T-cell (primary cell): Measurements from ENCODE around the gene DMXL2. TPM values are rescaled to one million over a fixed set of nuclear protein-coding genes. Genes with fewer than 3 reads are reported as not detected.
"Not testable (repeated sequence)": the region's sequence is repeated elsewhere in the genome, so short reads cannot be mapped to it uniquely, and the experiment has no call there.

Experiments
- ATAC-seq, 4 experiments: fragments of 200-7000 bp in 3 of 4; fragments of 150-1000 bp in 1 of 4; cut with Tn5 transposase; replicated peaks in 1 of 4; 1 replicate in 3 of 4; 2 replicates in 1 of 4; pipeline ENCODE4 v1.10.0; 2021; ENCODE audit warnings: moderate library complexity in 3 of 4, mild to moderate bottlenecking in 2 of 4, moderate number of reproducible peaks in 1 of 4
- CTCF ChIA-PET, 2 donors: fragments of 300-600 bp; sonication (Branson Sonifier 250); formaldehyde crosslinking; loops; one replicate each; lab custom pipeline; 2022; ENCODE audit warnings: antibody characterized with exemption in 2 of 2; lab: Charles Lee
- POLR2A ChIA-PET, 2 donors: fragments of 300-600 bp; sonication (Branson Sonifier 250); formaldehyde crosslinking; loops; one replicate each; lab custom pipeline; 2022; ENCODE audit warnings: antibody characterized with exemption in 2 of 2; lab: Charles Lee
- DNase-seq, 35 experiments: peaks; one replicate each; pipeline versions ENCODE4 v3.0.0 to v3.0.0-alpha.2; 2013 to 2023
- H3K27ac ChIP-seq: one replicate; pipeline ENCODE4 v1.5.1; 2013; ENCODE audit warnings: low read length
- H3K27me3 ChIP-seq, 2 experiments: replicated peaks in 1 of 2; 1 replicate in 1 of 2; 2 replicates in 1 of 2; pipeline versions ENCODE4 v1.6.1 to v1.7.0; 2013; ENCODE audit warnings: low read length in 1 of 2, mixed read lengths in 1 of 2; ENCODE audit not compliant: control insufficient read depth in 2 of 2, insufficient read depth in 2 of 2; ENCODE audit errors: extremely low read depth in 1 of 2
- H3K36me3 ChIP-seq, 2 donors: 1 replicate in 1 of 2; 2 replicates in 1 of 2; pipeline versions ENCODE4 v1.6.1 to v1.7.0; 2013; ENCODE audit warnings: low read length in 1 of 2; ENCODE audit not compliant: control insufficient read depth in 2 of 2, insufficient read depth in 1 of 2; ENCODE audit errors: extremely low read depth in 1 of 2
- H3K4me1 ChIP-seq, 2 experiments: 1 replicate in 1 of 2; 2 replicates in 1 of 2; pipeline versions ENCODE4 v1.6.1 to v1.7.0; 2013; ENCODE audit warnings: low read length in 2 of 2, mixed read lengths in 1 of 2; ENCODE audit not compliant: insufficient read depth in 2 of 2, control insufficient read depth in 1 of 2; ENCODE audit errors: extremely low read depth in 1 of 2
- H3K4me3 ChIP-seq, 2 donors: 1 replicate in 1 of 2; 2 replicates in 1 of 2; pipeline versions ENCODE4 v1.5.1 to v1.7.0; 2013; ENCODE audit warnings: mild to moderate bottlenecking in 2 of 2, low read length in 1 of 2, moderate library complexity in 1 of 2; ENCODE audit not compliant: control insufficient read depth in 1 of 2; ENCODE audit errors: extremely low read depth in 1 of 2
- H3K9me3 ChIP-seq: 2 replicates; pipeline ENCODE4 v1.7.0; 2013
- H3K27ac Mint-ChIP-seq, 2 donors: one replicate each; pipeline ENCODE4 v1.8.0; 2020 to 2021; ENCODE audit warnings: mild to moderate bottlenecking in 2 of 2, mixed read lengths in 2 of 2
- H3K27me3 Mint-ChIP-seq, 2 donors: one replicate each; pipeline ENCODE4 v1.8.0; 2021 to 2022; ENCODE audit warnings: mixed read lengths in 2 of 2
- H3K36me3 Mint-ChIP-seq: one replicate; pipeline ENCODE4 v1.8.0; 2021; ENCODE audit warnings: mixed read lengths
- H3K4me1 Mint-ChIP-seq, 3 donors: one replicate each; pipeline ENCODE4 v1.8.0; 2020 to 2022; ENCODE audit warnings: mixed read lengths in 3 of 3, mild to moderate bottlenecking in 1 of 3
- H3K4me3 Mint-ChIP-seq, 3 donors: one replicate each; pipeline ENCODE4 v1.8.0; 2020 to 2022; ENCODE audit warnings: mild to moderate bottlenecking in 3 of 3, mixed read lengths in 3 of 3, moderate library complexity in 3 of 3
- H3K9me3 Mint-ChIP-seq, 3 donors: one replicate each; pipeline ENCODE4 v1.8.0; 2020 to 2022; ENCODE audit warnings: mixed read lengths in 3 of 3
- WGBS: methylation state at CpG from one replicate; pipeline ENCODE4 v1.1.5; 2013; ENCODE audit warnings: missing lambda C conversion rate; ENCODE audit not compliant: insufficient coverage; 5-methylcytosine and 5-hydroxymethylcytosine counted together
- total RNA-seq, 35 experiments: library from RNA in 6 of 35; stranded (reverse) in 6 of 35; fragments of 120-200 nt in 1 of 35; gene quantifications; one replicate each; pipeline versions ENCODE4 v1.2.1 to v1.2.4 and lab custom pipeline; 2013 to 2026

DMXL2 gene
- total RNA-seq, 5 donors from 2014 or later (not counting 1 experiment from before 2014, with no cell fraction given): 3.2 to 6.1 (median 4.6) TPM

DNA sequence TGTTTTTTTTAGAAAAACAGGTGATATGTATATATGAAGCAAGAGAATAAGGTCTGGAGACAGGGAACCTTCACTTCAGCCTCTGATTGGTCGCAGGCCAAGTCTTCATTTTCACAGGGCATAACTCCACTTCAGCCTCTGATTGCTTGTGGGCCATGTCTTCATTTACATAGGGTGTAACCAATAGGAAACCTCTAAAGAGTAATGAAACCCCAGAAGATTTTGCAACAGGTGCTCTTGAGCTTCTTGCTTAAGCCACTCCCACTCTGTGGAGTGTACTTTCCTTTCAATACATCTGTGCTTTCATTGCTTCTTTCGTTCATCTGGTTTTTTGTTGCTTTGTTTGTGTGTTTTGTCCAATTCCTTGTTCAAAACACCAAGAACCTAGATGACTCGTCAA lies 36.1 kb upstream of the DMXL2 start:
- no peak for DNase-seq
- Histone ChIP-seq H3K4me3 (no peak overlapping the region), H3K27me3 (peaks cover 0 to 3% of the 10 kb centered on the region in 2 experiments), H3K36me3 (no peaks in the 10 kb centered on the region), H3K9me3 (no peaks in the 10 kb centered on the region), H3K27ac (no peak overlapping the region), H3K4me1 (no peaks in the 10 kb centered on the region)
- no peaks in the 10 kb centered on the region for H3K9me3 Mint-ChIP-seq
- no peak overlapping the region for H3K4me3 Mint-ChIP-seq
- no peak for ATAC-seq
- no CpG with 5 or more reads among the region's 3 CpGs for WGBS
- H3K36me3 Mint-ChIP-seq: no peaks in the 10 kb centered on the region
- no peaks in the 10 kb centered on the region for H3K4me1 Mint-ChIP-seq
- ChIA-PET POLR2A (no interaction called here), CTCF (interaction anchor here in 1 of 2 donors (0.9 to 1.4 kb wide), 2 partner anchors 9 to 118 kb away, joined by 3 to 4 read pairs; no protein-coding TSS in a partner anchor)
- no peaks in the 10 kb centered on the region for H3K27me3 Mint-ChIP-seq
- H3K27ac Mint-ChIP-seq: no peak overlapping the region

DNA sequence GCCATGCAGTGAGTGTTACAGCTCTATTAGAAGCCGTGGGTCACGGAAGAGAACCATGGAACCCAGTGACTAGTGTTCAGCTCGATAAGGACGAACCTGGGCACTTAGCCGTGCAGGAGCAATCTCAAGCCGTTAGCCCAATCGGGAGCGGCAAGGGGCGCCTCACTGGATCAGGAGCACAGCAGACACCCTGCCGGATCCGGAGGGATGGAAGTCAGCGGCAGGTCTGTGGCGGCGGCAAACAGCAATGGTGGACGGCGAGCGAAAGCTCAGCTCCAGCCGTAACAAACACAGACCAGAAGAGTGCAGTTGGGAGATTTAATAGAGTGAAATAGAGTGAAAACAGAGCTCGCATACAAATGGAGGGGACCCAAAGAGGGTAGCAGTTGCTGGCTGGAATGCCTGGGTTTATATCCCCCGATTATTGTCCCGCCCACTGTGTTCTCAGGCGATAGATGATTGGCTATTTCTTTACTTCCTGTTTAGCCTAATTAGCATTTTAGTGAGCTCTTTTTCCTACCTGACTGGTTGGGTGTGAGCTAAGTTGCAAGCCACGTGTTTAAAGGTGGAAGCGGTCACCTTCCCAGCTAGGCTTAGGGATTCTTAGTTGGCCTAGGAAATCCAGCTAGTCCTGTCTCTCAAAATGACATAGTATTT lies 33.0 kb upstream of the DMXL2 start:
- H3K4me3 Mint-ChIP-seq, H3K27ac ChIP-seq, H3K27me3 ChIP-seq, H3K36me3 ChIP-seq, H3K4me1 Mint-ChIP-seq, POLR2A ChIA-PET, DNase-seq, H3K27ac Mint-ChIP-seq, H3K36me3 Mint-ChIP-seq, H3K27me3 Mint-ChIP-seq, H3K4me3 ChIP-seq, H3K4me1 ChIP-seq, H3K9me3 Mint-ChIP-seq, ATAC-seq, H3K9me3 ChIP-seq: not testable (repeated sequence)
- CTCF ChIA-PET: interaction anchor here (0.6 to 1.0 kb wide), 3 partner anchors 119 to 260 kb away, joined by 3 read pairs; no protein-coding TSS in a partner anchor
- 96% methylated on average over 20 of the region's 24 CpGs for WGBS

DNA sequence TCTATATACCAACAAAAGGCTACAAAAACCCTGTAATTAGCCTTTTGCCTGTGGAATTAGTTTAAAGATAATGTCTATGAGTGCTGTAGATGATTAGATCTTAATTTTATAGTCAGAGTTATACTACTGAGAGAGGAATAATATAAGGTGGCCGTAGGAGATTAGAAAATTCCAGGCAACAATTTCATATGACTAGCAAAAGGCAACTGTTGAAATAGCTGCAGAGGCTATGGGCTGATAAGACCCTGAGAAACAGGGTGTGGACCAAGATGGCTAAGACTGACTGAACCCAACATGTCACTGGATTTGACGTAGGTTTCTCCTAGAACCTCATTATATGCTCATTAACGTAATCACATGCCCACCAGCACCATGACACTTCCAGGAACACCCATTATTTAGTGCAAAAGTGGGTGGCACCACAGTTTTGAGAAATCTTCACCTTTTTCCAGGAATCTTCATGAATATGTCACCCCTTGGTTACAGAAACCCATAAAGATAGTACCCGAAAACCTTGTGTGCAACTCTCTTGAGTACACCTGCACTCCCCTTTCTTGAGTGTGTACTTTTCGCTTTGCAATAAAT lies 29.6 kb upstream of the DMXL2 start:
- H3K27ac Mint-ChIP-seq: no peak overlapping the region

DNA sequence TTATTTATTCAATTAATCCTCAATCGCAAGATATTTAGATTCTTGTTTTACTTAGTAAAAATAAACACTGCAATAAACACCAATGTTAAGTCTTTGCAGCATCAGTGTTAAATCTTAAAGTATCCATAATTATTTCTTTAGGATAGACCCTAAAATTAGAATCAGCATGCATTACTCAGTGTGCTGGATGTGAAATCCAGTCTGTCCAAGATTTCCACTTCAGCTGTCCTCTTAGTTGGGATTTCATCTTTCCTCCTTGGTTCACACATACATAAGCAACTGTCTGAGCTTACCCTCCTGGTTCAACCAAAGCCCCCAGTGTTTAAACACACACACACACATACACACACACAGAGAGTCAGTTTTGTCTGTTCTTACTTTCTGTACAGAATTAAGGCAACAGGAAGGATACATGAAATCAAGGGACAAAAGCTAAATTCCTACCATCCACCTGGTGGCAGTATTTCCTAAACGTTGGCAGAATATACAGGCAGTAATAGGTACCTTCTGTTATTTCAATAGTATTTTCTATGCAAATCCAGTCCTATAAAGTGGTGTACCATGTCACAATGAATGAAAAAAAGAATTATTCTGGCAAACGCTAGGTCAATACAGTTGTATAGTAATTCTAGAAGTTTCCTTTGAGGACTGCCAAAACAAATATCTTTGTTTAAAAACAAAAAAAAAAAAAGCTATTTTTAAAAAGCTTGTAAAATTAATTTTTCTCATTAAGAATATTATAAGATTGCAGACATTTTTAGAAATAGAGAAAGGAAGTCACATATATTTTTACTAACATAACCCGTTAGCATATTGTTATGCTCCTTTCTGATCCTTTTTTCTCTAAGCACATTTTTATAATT lies 27.3 kb upstream of the DMXL2 start:
- ATAC-seq: peak; percentile 57 to 82 (median 74)
- WGBS: no CpG with 5 or more reads among the region's 4 CpGs
- POLR2A ChIA-PET: interaction anchor here in 1 of 2 donors (0.6 to 1.0 kb wide), 2 partner anchors 126 to 268 kb away, joined by 3 to 8 read pairs; no protein-coding TSS in a partner anchor

More for the DNA sequence above, 29.6 kb upstream of the DMXL2 start:
- H3K27me3 Mint-ChIP-seq: peaks cover 0 to 5% of the 10 kb centered on the region in 2 donors
- Histone ChIP-seq H3K9me3 (no peaks in the 10 kb centered on the region), H3K27me3 (no peaks in the 10 kb centered on the region), H3K4me1 (no peaks in the 10 kb centered on the region), H3K27ac (no peak overlapping the region), H3K36me3 (no peaks in the 10 kb centered on the region), H3K4me3 (no peak overlapping the region)
- no peaks in the 10 kb centered on the region for H3K9me3 Mint-ChIP-seq
- no peak overlapping the region for H3K4me3 Mint-ChIP-seq
- WGBS: 90% methylated on average over 3 of the region's 5 CpGs
- no peaks in the 10 kb centered on the region for H3K36me3 Mint-ChIP-seq
- CTCF ChIA-PET: interaction anchor here (0.6 to 3.8 kb wide), 4 partner anchors 84 to 124 kb away, joined by 3 to 211 read pairs (median 6); no protein-coding TSS in a partner anchor
- H3K4me1 Mint-ChIP-seq: no peaks in the 10 kb centered on the region
- POLR2A ChIA-PET: interaction anchor here in 1 of 2 donors (0.6 kb wide), 1 partner anchor 84 kb away, joined by 3 read pairs; no protein-coding TSS in a partner anchor
- no peak for ATAC-seq
- no peak for DNase-seq

DNA sequence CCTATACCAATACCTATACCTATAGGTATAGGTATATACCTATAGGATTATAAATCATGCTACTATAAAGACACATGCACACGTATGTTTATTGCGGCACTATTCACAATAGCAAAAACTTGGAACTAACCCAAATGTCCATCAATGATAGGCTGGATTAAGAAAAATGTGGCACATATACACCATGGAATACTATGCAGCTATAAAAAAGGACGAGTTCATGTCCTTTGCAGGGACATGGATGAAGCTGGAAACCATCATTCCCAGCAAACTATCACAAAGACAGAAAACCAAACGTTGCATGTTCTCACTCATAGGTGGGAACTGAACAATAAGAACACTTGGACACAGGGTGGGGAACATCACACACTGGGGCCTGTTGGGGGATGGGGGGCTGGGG lies 26.1 kb upstream of the DMXL2 start:
- H3K36me3 Mint-ChIP-seq, H3K4me1 ChIP-seq, H3K36me3 ChIP-seq, H3K27me3 ChIP-seq, DNase-seq, H3K4me3 Mint-ChIP-seq, H3K9me3 Mint-ChIP-seq, ATAC-seq, H3K27ac Mint-ChIP-seq, H3K4me3 ChIP-seq, H3K27me3 Mint-ChIP-seq, H3K9me3 ChIP-seq, H3K27ac ChIP-seq, POLR2A ChIA-PET, H3K4me1 Mint-ChIP-seq: not testable (repeated sequence)
- CTCF ChIA-PET: interaction anchor here (0.6 to 3.8 kb wide), 6 partner anchors 9 to 130 kb away, joined by 3 to 211 read pairs (median 10); no protein-coding TSS in a partner anchor
- no CpG with 5 or more reads among the region's 4 CpGs for WGBS

More for the DNA sequence above, 27.3 kb upstream of the DMXL2 start:
- H3K36me3 ChIP-seq: no peaks in the 10 kb centered on the region
- H3K4me3 Mint-ChIP-seq: no peak overlapping the region
- no peak overlapping the region for H3K4me3 ChIP-seq
- peak in 29 of 35 experiments; percentile 0 to 86 (median 29) for DNase-seq
- no peaks in the 10 kb centered on the region for H3K27me3 ChIP-seq
- H3K4me1 ChIP-seq: no peaks in the 10 kb centered on the region
- no peak overlapping the region for H3K27ac ChIP-seq
- peaks cover 0 to 5% of the 10 kb centered on the region in 2 donors for H3K27me3 Mint-ChIP-seq
- H3K9me3 Mint-ChIP-seq: no peaks in the 10 kb centered on the region
- CTCF ChIA-PET: interaction anchor here (0.6 to 3.8 kb wide), 44 partner anchors 9 to 1337 kb away, joined by 3 to 211 read pairs (median 4); partner anchors contain the start of gene LYSMD2 (in 1 of the 2)
- no peak overlapping the region for H3K27ac Mint-ChIP-seq
- no peaks in the 10 kb centered on the region for H3K4me1 Mint-ChIP-seq
- no peaks in the 10 kb centered on the region for H3K36me3 Mint-ChIP-seq
- H3K9me3 ChIP-seq: no peaks in the 10 kb centered on the region

DNA sequence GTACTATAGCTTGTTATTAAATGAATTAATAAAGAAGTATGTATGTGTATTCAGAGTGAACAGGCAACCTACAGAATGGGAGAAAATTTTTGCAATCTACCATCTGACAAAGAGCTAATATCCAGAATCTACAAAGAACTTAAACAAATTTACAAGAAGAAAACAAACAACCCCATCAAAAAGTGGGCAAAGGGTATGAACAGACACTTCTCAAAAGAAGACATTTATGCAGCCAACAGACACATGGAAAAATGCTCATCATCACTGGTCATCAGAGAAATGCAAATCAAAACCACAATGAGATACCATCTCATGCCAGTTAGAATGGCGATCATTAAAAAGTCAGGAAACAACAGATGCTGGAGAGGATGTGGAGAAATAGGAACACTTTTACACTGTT lies 25.5 kb upstream of the DMXL2 start:
- H3K9me3 ChIP-seq, H3K27ac ChIP-seq, DNase-seq, H3K4me3 ChIP-seq, ATAC-seq, H3K36me3 ChIP-seq, H3K4me3 Mint-ChIP-seq, H3K4me1 ChIP-seq, H3K27me3 Mint-ChIP-seq, H3K9me3 Mint-ChIP-seq, H3K27ac Mint-ChIP-seq, POLR2A ChIA-PET, H3K27me3 ChIP-seq, H3K4me1 Mint-ChIP-seq, H3K36me3 Mint-ChIP-seq: not testable (repeated sequence)
- CTCF ChIA-PET: interaction anchor here (0.6 to 1.8 kb wide), 5 partner anchors 9 to 474 kb away, joined by 3 to 21 read pairs (median 3); no protein-coding TSS in a partner anchor
- no CpG with 5 or more reads among the region's 1 CpG for WGBS
